KOPT-K1 (cell line): ENCODE data around the gene PTGDS.

Experiments
- H3K27ac ChIP-seq: fragments of 200-600 bp; sonication (generic); 2 replicates; pipeline ENCODE4 v1.5.1; 2016; ENCODE audit warnings: antibody characterized with exemption, mild to moderate bottlenecking, low read depth, low read length; ENCODE audit not compliant: poor library complexity, severe bottlenecking
- H3K36me3 ChIP-seq: fragments of 200-600 bp; sonication (generic); 2 replicates; pipeline ENCODE4 v1.5.1; 2017; ENCODE audit warnings: antibody characterized with exemption, mild to moderate bottlenecking, low read length, moderate library complexity; ENCODE audit not compliant: insufficient read depth
- H3K9me3 ChIP-seq: fragments of 200-600 bp; sonication (generic); 2 replicates; pipeline ENCODE4 v1.5.1; 2017; ENCODE audit warnings: antibody characterized with exemption, low read length, mild to moderate bottlenecking; ENCODE audit not compliant: insufficient read depth, poor library complexity, severe bottlenecking

PTGDS gene

GRCh38 chr9:137009938-137010732 is 32.8 kb downstream of the PTGDS start:
- H3K9me3 ChIP-seq = no peaks in the 10 kb centered on the region
- no peaks in the 10 kb centered on the region for H3K36me3 ChIP-seq
- H3K27ac ChIP-seq = no peak overlapping the region

GRCh38 chr9:137011156-137011555 is 33.9 kb downstream of the PTGDS start:
- H3K36me3 ChIP-seq = no peaks in the 10 kb centered on the region
- no peak overlapping the region for H3K27ac ChIP-seq
- H3K9me3 ChIP-seq = no peaks in the 10 kb centered on the region

GRCh38 chr9:137011907-137012675 is 34.8 kb downstream of the PTGDS start:
- H3K27ac ChIP-seq = no peak overlapping the region

DNA sequence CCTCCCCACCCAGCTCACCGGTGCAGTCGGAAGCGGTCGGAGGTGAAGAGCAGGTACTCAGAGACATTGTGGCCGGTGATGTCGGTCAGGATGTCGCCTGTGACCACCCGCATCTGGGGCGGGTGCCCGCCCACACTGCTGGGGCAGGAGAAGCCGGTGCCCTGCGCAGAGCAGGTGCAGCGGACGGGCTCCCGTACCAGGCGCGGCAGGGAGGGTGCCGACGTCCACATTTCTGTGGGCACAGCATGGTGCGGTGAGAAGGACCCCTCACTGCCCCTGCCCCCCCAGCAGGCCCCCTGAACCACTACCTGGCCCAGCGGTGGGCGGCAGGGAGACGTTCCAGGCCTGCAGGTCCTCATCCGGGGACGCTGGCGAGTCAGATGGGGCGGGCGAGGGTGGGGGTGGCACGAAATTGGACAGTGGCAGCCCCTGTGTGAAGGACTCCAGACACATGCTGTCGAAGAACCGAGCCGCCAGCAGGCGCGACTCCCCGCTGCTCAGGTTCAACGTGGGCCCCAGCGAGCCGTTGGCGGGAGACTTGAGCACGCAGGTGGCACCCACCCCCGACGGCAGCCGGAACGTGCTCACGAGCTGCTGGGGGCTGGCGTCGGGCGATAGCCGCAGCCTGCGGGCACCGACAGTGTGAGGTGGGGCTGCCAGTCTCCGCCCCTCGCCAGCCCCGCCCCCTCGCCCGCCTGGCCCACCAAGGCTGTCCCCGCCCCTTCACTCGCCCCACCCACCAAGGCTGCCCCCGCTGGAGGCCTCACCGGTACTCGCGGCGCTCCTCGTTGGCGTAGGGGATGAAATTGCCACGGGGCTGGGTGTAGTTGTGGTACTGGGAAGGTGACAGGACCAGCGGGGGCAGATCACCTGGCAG is 35.6 kb downstream of the PTGDS start:
- H3K27ac ChIP-seq = no peak overlapping the region
- H3K9me3 ChIP-seq = no peaks in the 10 kb centered on the region
- H3K36me3 ChIP-seq = no peaks in the 10 kb centered on the region

More at GRCh38 chr9:137011907-137012675, 34.8 kb downstream of the PTGDS start:
- H3K36me3 ChIP-seq = no peaks in the 10 kb centered on the region
- no peaks in the 10 kb centered on the region for H3K9me3 ChIP-seq

DNA sequence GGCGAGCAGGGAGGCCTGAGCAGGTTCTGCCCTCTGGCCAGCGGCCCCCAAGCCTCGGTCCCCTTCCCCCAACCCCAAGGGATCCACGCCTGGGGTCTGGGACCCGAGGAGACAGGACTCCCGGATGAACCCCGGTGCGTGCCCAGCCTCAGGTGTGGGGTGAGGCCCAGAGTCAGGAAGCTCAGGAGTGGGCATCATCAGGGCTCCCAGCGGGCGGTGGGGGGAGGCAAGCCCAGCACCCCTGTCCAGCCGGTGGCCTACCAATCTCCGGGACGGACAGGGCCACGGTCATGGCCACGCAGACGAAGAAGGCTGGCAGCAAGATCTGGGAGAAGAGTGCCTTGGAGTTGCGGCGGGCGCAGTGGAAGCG is 36.3 kb downstream of the PTGDS start:
- H3K36me3 ChIP-seq = no peaks in the 10 kb centered on the region
- H3K27ac ChIP-seq = no peak overlapping the region
- no peaks in the 10 kb centered on the region for H3K9me3 ChIP-seq

DNA sequence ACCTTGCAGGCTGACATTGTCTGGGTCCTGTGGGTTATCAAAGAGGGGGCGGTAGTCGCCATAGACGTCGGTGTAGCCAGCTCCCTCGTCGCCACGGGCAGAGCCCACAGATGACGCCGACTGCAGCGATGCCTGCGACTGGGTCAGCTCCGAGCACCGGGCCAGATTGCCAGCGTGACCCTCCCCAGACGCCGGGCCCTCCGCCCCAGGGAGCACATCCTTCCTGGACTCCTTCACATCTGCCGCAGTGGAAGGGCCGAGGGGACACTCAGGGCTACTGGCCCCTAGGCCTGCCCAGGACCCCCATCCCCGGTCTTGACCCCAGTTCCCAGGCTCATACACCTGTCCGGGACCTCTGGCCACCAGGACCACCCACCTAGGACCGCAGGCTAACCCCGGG is 36.9 kb downstream of the PTGDS start:
- no peaks in the 10 kb centered on the region for H3K36me3 ChIP-seq

GRCh38 chr9:137014776-137015539 is 37.7 kb downstream of the PTGDS start:
- H3K36me3 ChIP-seq = no peaks in the 10 kb centered on the region
- no peak overlapping the region for H3K27ac ChIP-seq
- H3K9me3 ChIP-seq = no peaks in the 10 kb centered on the region

More for the DNA sequence above, 36.9 kb downstream of the PTGDS start:
- Histone ChIP-seq H3K27ac (no peak overlapping the region), H3K9me3 (no peaks in the 10 kb centered on the region)

GRCh38 chr9:137015540-137015930 is 38.2 kb downstream of the PTGDS start:
- H3K36me3 ChIP-seq = no peaks in the 10 kb centered on the region
- H3K27ac ChIP-seq = no peak overlapping the region
- no peaks in the 10 kb centered on the region for H3K9me3 ChIP-seq

DNA sequence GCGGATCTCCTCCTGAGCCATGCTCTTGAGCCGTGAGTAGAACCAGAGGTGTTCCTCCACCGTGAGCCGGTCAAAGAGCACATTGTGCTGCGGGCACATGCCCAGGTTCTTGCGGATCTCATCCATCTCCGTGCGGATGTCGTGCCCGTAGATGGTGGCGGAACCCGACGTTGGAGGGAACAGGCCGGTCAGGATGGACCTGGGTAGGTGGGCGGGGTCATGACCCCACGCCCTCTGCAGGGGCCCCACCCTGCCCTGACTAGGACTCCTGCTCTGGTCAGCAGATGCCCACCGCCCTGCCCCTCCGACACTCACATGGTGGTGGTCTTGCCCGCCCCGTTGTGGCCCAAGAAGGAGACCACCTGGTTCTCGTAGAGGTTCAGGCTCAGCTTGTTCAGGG is 38.7 kb downstream of the PTGDS start:
- Histone ChIP-seq H3K27ac (no peak overlapping the region), H3K9me3 (no peaks in the 10 kb centered on the region), H3K36me3 (no peaks in the 10 kb centered on the region)

DNA sequence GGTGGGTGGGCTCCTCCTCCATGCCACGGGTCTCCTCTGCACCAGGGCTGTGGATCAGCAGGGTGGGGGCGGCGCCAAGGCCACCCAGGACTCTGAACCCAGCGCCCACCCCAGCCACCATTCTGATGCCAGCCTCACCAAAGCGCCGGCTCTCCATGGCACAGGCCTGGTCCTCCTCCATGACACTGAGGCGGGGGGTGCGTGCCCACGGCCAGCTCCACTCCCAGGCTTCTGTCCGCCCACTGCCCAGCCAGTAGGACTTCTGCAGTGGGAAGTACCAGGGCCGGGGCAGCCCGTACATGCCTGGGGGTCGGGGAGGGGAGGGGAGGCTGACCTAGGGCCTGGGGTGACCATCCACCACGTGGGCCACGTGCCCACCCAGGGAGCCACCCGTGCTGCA is 39.1 kb downstream of the PTGDS start:
- Histone ChIP-seq H3K27ac (no peak overlapping the region), H3K9me3 (no peaks in the 10 kb centered on the region), H3K36me3 (no peaks in the 10 kb centered on the region)

- H3K27ac ChIP-seq = no peak overlapping the region
- no peaks in the 10 kb centered on the region for H3K9me3 ChIP-seq
- no peaks in the 10 kb centered on the region for H3K36me3 ChIP-seq
Measured at GRCh38 chr9:137017071-137017470, 39.8 kb downstream of the PTGDS start.

DNA sequence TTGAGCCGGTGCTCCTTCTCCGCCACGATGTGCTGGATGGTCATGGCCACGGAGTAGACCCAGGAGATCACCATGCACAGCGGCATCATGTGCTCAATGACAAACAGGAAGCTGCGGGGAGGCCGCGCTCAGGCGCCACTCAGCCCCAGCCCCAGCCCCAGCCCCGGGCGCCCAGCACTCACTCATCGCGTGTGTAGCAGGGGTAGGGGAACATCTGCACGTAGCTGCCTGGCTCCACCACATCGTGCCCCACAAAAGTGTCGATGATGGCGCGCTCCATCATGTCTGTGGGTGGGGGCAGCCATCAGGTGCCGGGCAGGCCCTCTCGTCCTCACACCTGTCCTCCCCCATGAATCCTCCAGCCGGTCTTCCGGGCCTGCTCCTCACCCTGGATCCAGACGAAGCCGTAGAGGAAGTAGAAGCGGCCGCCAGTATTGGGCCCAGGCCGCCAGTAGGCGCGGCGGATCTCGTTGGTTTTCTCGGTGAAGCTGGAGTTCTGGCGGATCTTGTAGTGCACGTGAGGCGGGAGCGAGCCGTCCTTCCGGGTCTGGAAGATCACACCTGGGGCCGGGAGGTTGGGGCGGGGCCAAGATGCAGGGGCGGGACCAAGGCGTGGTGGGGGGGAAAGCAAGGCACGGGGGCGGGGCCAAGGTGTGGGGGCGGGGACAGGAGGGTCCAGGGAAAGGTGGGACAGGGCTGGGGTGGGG is 40.6 kb downstream of the PTGDS start:
- Histone ChIP-seq H3K36me3 (no peaks in the 10 kb centered on the region), H3K9me3 (no peaks in the 10 kb centered on the region), H3K27ac (no peak overlapping the region)

DNA sequence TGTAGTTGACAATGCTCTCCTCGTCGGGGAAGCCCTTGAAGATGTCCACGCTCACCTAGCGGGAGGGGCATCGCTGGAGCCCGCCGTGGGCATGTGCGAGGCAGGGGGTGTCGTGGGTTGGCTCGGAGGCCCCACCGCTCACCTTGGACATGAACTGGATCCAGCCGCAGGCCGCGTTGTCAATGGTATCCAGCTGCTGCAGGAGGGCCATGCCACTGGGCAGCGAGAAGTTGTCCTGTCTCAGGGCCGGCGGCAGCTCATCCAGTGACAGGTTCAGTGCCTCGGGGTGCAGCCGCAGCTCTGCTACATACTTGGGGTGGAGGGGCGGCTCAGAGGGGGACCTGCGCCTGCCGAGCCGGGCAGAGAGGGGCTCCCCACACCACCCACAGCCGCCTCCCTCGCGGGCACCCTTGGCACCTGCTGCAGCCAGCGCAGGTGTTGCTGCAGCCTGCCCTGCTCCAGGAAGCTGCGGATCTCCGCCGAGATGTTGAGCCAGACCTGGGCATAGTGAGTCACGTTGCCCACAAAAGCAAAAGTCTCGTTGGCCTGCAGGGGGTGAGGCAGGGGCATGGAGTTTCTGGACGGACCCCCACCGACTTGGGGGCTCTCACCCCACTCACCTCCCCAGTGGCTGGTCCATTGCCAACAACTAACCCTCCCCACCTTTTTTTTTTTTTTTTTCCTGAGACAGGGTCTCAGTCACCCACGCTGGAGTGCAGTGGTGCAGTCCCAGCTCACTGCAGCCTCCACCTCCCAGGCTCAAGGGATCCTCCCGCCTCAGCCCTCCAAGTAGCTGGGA is 41.7 kb downstream of the PTGDS start:
- no peak overlapping the region for H3K27ac ChIP-seq
- H3K36me3 ChIP-seq = no peaks in the 10 kb centered on the region
- H3K9me3 ChIP-seq = no peaks in the 10 kb centered on the region
